RWPE2 (cell line): ENCODE measurements around the gene SMIM7.

Experiments used
- ATAC-seq: fragments of 200-7000 bp; cut with Tn5 transposase; 3 replicates; pipeline ENCODE4 v1.9.1; 2021; ENCODE audit warnings: low read depth
- DNase-seq: peaks from one replicate; pipeline ENCODE4 v3.0.0-alpha.2; 2020; ENCODE audit warnings: low spot score
- H3K27ac ChIP-seq: fragments of 450-650 bp; 2 replicates; pipeline ENCODE4 v1.5.1; 2017; ENCODE audit warnings: mild to moderate bottlenecking; ENCODE audit not compliant: poor library complexity, severe bottlenecking
- H3K27me3 ChIP-seq: fragments of 250-450 bp; sonication (Bioruptor Pico); 2 replicates; pipeline ENCODE4 v1.5.1; 2021; ENCODE audit warnings: mild to moderate bottlenecking, moderate library complexity; ENCODE audit not compliant: insufficient read depth, poor library complexity, severe bottlenecking
- H3K36me3 ChIP-seq: fragments of 250-450 bp; sonication (Bioruptor Pico); 2 replicates; pipeline ENCODE4 v1.5.1; 2020; ENCODE audit warnings: low read depth, mild to moderate bottlenecking, moderate library complexity
- H3K4me1 ChIP-seq: fragments of 250-450 bp; sonication (Bioruptor Pico); 2 replicates; pipeline ENCODE4 v1.5.1; 2021; ENCODE audit warnings: mild to moderate bottlenecking, moderate library complexity; ENCODE audit not compliant: insufficient read depth, poor library complexity, severe bottlenecking
- H3K4me3 ChIP-seq: fragments of 250-450 bp; sonication (Bioruptor Pico); 2 replicates; pipeline ENCODE4 v1.5.1; 2021; ENCODE audit warnings: mild to moderate bottlenecking, moderate library complexity; ENCODE audit not compliant: severe bottlenecking
- H3K9me3 ChIP-seq: fragments of 250-450 bp; sonication (Bioruptor Pico); 2 replicates; pipeline ENCODE4 v1.5.1; 2021; ENCODE audit warnings: mild to moderate bottlenecking, moderate library complexity; ENCODE audit not compliant: severe bottlenecking
- TF ChIP-seq, protein P1 (sequence below): fragments of 450-650 bp; IDR thresholded peaks from one replicate; pipeline ENCODE4 v1.5.1; 2017; ENCODE audit warnings: mild to moderate bottlenecking, moderate library complexity; ENCODE audit not compliant: poor library complexity, severe bottlenecking

SMIM7 gene

DNA sequence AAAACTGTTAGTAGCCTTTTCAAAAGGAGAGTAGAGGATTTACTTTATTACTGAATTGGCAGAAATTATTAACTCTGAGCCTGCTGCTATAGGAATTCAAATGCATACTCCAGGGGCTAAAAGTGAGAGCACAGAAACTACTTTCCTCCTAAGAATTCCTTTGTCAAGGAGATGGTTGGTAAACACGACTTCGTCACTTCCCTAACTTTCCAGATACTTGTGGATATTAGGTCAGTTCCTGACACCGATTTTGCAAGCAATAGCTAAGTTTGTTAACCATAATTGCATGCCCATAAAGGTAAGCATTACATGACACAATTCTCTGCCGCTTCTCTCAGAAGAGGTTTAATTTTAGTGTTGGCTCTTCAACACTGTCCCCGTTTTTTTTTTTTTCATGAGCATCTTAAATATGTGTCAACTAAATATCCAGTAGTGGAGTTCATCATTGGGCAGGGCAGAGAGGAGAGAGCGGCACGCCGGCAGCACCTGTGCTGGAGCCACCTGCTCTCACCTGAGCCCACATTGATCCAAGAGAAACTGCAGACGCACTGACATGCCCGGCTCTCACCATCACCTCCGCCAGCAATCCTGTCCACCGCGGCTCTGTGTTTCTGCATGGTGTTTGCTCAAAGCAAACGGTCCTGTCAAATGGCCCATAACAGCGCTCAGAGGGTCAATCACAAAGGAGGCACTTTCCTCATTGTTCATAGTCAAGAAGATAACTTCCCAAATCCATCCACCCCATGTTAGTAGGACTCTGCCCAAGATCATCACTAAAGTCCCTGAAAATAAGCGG lies 34.6 kb downstream of the SMIM7 start:
- H3K27ac ChIP-seq, result no peak overlapping the region
- H3K4me3 ChIP-seq, result no peak overlapping the region
- ATAC-seq (no peak), DNase-seq (no peak)
- no peaks in the 10 kb centered on the region for H3K4me1 ChIP-seq
- TF ChIP-seq, protein P1, sequence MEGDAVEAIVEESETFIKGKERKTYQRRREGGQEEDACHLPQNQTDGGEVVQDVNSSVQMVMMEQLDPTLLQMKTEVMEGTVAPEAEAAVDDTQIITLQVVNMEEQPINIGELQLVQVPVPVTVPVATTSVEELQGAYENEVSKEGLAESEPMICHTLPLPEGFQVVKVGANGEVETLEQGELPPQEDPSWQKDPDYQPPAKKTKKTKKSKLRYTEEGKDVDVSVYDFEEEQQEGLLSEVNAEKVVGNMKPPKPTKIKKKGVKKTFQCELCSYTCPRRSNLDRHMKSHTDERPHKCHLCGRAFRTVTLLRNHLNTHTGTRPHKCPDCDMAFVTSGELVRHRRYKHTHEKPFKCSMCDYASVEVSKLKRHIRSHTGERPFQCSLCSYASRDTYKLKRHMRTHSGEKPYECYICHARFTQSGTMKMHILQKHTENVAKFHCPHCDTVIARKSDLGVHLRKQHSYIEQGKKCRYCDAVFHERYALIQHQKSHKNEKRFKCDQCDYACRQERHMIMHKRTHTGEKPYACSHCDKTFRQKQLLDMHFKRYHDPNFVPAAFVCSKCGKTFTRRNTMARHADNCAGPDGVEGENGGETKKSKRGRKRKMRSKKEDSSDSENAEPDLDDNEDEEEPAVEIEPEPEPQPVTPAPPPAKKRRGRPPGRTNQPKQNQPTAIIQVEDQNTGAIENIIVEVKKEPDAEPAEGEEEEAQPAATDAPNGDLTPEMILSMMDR, result no peak
- H3K9me3 ChIP-seq, result no peaks in the 10 kb centered on the region
- H3K36me3 ChIP-seq, result peaks cover 11% of the 10 kb centered on the region
- no peaks in the 10 kb centered on the region for H3K27me3 ChIP-seq

DNA sequence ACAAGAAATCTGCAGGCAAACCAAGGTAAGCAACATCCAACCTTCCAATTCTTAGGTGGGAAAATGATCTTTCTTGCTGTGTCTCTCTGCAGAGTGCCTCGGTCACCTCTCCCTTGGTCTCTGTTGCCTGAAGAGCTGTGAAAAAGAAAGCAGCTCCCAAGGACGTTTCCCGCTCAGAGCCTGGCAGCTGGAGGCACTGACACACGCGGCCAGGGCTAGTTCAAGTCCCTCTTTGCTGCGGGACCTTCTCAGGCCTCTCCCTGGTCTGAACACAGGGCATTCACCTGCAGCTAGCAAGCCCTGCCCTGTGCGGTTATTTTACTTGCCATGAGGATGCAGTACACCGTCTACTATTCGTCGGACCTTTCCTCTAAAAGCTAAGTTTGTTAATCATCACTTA lies 35.7 kb downstream of the SMIM7 start:
- ATAC-seq (no peak), DNase-seq (no peak)
- TF ChIP-seq, protein P1, result no peak
- no peaks in the 10 kb centered on the region for H3K9me3 ChIP-seq
- no peak overlapping the region for H3K4me3 ChIP-seq
- no peak overlapping the region for H3K27ac ChIP-seq
- H3K36me3 ChIP-seq, result peaks cover 10% of the 10 kb centered on the region
- no peaks in the 10 kb centered on the region for H3K4me1 ChIP-seq
- no peaks in the 10 kb centered on the region for H3K27me3 ChIP-seq

DNA sequence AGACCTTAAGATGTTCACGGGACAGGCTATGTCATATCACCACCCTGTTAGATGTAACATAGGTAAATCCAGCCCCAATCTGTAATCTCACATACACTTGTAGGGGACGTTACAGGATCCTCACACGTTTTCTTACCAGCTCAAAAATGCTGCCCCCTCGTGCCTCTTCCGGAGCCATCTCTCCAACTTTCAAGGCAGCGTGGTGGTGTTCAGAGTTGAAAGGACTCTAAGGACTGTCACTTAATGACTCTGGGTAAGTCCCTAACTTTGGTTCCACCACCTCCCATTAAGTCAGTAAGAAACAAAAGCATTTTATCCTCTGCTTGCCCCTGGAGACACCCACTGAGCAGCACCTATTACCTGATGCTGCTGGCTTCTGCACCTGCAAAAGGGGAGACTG lies 36.4 kb downstream of the SMIM7 start:
- no peak for ATAC-seq
- no peaks in the 10 kb centered on the region for H3K4me1 ChIP-seq

DNA sequence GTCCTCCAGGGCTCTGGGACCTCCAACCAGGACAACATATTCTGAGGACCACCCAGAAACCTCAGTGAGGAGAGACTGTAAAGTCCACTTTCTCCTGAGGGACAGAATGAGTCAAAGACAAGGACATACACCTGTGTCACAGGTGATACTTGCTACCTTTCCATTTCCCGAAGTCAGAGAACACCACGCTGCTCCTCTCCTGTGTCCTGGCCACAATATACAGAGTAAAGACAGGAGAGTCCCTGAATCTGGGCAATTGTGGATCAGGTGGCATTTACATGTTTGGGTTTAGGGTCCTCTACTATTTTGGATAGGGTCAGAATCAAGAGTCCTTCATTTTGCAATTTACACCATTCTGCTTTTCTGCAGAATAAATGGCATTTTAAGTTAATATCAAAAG lies 36.9 kb downstream of the SMIM7 start:
- ATAC-seq (no peak), DNase-seq (no peak)
- Histone ChIP-seq H3K27me3 (no peaks in the 10 kb centered on the region), H3K4me3 (no peak overlapping the region), H3K36me3 (peaks cover 10% of the 10 kb centered on the region), H3K4me1 (no peaks in the 10 kb centered on the region), H3K9me3 (no peaks in the 10 kb centered on the region), H3K27ac (no peak overlapping the region)
- TF ChIP-seq, protein P1, result no peak

More for the DNA sequence above, 36.4 kb downstream of the SMIM7 start:
- H3K4me3 ChIP-seq, result no peak overlapping the region
- peaks cover 10% of the 10 kb centered on the region for H3K36me3 ChIP-seq
- H3K27me3 ChIP-seq, result no peaks in the 10 kb centered on the region
- TF ChIP-seq, protein P1, result no peak
- no peak overlapping the region for H3K27ac ChIP-seq
- H3K9me3 ChIP-seq, result no peaks in the 10 kb centered on the region
- no peak for DNase-seq

DNA sequence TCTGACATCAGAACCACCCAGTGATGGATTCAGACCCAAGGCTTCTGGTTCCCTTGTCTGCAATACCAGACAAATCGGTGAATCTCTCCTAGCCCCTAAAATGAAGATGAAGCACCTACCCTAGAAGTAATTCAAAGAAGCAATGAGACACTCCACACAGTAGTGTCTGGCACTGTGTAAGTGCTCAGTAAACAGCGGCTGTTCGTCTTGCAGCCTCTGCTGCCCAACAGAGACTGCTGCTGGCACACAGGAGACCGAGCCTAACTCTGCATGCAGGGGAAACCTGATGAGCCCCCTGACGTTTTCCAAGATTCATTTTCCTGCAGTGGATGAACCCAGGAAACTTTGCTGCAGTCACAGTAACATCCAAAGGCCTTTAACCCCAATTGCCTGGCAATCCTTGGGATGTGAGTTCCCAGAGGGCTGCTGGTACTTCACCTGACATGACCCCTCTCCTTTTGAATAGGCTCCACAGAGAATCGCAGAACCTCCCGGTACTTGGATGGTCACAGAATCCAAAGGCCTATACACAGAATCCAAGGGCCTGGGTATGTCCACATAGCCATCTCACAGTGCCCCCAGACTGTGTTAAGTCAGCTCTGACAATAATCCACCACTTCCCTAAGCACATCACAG lies 38.7 kb downstream of the SMIM7 start:
- Histone ChIP-seq H3K4me1 (no peaks in the 10 kb centered on the region), H3K27ac (no peak overlapping the region), H3K9me3 (no peaks in the 10 kb centered on the region), H3K27me3 (no peaks in the 10 kb centered on the region), H3K36me3 (peaks cover 10% of the 10 kb centered on the region), H3K4me3 (no peak overlapping the region)
- TF ChIP-seq, protein P1, result no peak
- DNase-seq (no peak), ATAC-seq (no peak)
